HCT116 (cell line): Measurements from ENCODE around the gene KLHL17.

ENCODE experiments used
- CTCF ChIP-seq, 3 experiments: fragments of 200-600 bp in 1 of 3; sonication (generic) in 1 of 3; IDR thresholded peaks in 2 of 3; conservative IDR thresholded peaks in 1 of 3; 2 replicates each; pipeline ENCODE4 v1.5.1; 2012 to 2017; ENCODE audit warnings: low read depth in 2 of 3, low read length in 2 of 3, antibody characterized with exemption in 1 of 3, borderline replicate concordance in 1 of 3, control low read depth in 1 of 3, mild to moderate bottlenecking in 1 of 3, mixed read lengths in 1 of 3, mixed run types in 1 of 3, moderate library complexity in 1 of 3; ENCODE audit not compliant: insufficient read depth in 1 of 3
- FOSL1 ChIP-seq: IDR thresholded peaks from 2 replicates; pipeline ENCODE4 v1.6.1; 2012; ENCODE audit warnings: low read depth

GRCh38 chr1:918353-918752, 42.0 kb upstream of the KLHL17 start:
- TF ChIP-seq FOSL1 (no peak), CTCF (IDR thresholded peaks at IDR 0.05 in 2 of 3, conservative IDR thresholded peaks at IDR 0.05 in 1 of 3; ENCODE audit: borderline replicate concordance in 1 of 3, insufficient read depth in 1 of 3, low read depth in 2 of 3, low read length in 2 of 3) (no peak)
